Measurements from ENCODE around the gene IRF6.
"Not testable (repeated sequence)": the region's sequence is repeated elsewhere in the genome, so short reads cannot be mapped to it uniquely, and the experiment has no call there.

DNA sequence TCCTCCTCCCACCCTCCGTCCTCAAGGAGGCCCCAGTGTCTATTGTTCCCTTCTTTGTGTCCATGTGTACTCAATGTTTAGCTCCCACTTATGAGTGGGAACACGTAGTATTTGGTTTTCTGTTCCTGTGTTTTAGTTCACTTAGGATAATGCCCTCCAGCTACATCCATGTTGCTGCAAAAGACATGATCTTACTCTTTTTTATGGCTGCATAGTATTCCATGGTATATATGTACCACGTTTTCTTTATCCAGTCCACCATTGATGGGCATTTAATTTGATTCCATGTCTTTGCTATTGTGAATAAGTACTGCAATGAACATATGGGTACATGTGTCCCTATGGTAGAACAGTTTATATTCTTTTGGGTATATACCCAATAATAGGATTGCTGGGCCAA, 12.2 kb downstream of the IRF6 start:
- TF ChIP-seq, protein P1, sequence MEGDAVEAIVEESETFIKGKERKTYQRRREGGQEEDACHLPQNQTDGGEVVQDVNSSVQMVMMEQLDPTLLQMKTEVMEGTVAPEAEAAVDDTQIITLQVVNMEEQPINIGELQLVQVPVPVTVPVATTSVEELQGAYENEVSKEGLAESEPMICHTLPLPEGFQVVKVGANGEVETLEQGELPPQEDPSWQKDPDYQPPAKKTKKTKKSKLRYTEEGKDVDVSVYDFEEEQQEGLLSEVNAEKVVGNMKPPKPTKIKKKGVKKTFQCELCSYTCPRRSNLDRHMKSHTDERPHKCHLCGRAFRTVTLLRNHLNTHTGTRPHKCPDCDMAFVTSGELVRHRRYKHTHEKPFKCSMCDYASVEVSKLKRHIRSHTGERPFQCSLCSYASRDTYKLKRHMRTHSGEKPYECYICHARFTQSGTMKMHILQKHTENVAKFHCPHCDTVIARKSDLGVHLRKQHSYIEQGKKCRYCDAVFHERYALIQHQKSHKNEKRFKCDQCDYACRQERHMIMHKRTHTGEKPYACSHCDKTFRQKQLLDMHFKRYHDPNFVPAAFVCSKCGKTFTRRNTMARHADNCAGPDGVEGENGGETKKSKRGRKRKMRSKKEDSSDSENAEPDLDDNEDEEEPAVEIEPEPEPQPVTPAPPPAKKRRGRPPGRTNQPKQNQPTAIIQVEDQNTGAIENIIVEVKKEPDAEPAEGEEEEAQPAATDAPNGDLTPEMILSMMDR (IDR thresholded peaks at IDR 0.05), result not testable (repeated sequence)
- not testable (repeated sequence) for TF ChIP-seq POLR2A (IDR thresholded peaks at IDR 0.05)
